Mesenchymal stem cell (in vitro differentiated cells and primary cell): Measurements from ENCODE around the gene NTRK3.

Experiments
- DNase-seq: peaks from one replicate; pipeline ENCODE4 v3.0.0-alpha.2; 2013
- H2AFZ ChIP-seq: one replicate; pipeline ENCODE4 v1.6.1; 2013; ENCODE audit warnings: low read depth, mild to moderate bottlenecking, control low read depth, inconsistent platforms, low read length, moderate library complexity
- H2AK5ac ChIP-seq: 2 replicates; pipeline ENCODE4 v1.6.1; 2013; ENCODE audit warnings: low read length, moderate library complexity, mild to moderate bottlenecking, inconsistent platforms; ENCODE audit not compliant: severe bottlenecking
- H2BK120ac ChIP-seq: one replicate; pipeline ENCODE4 v1.6.1; 2013; ENCODE audit warnings: low read depth, mild to moderate bottlenecking, inconsistent platforms, low read length, moderate library complexity
- H2BK12ac ChIP-seq, 2 experiments: one replicate each; pipeline ENCODE4 v1.6.1; 2013; ENCODE audit warnings: inconsistent platforms in 2 of 2, low read length in 2 of 2, mild to moderate bottlenecking in 2 of 2, moderate library complexity in 2 of 2, control low read depth in 1 of 2
- H2BK15ac ChIP-seq: one replicate; pipeline ENCODE4 v1.6.1; 2013; ENCODE audit warnings: mild to moderate bottlenecking, low read depth, inconsistent platforms; ENCODE audit not compliant: poor library complexity, severe bottlenecking
- H2BK5ac ChIP-seq: 2 replicates; pipeline ENCODE4 v1.6.1; 2013; ENCODE audit warnings: low read depth, mild to moderate bottlenecking, low read length, control low read depth, inconsistent platforms; ENCODE audit not compliant: poor library complexity, severe bottlenecking
- H3K14ac ChIP-seq, 2 experiments: one replicate each; pipeline ENCODE4 v1.6.1; 2013; ENCODE audit warnings: inconsistent platforms in 2 of 2, low read length in 2 of 2, control low read depth in 1 of 2, mild to moderate bottlenecking in 1 of 2, moderate library complexity in 1 of 2
- H3K18ac ChIP-seq, 2 experiments: one replicate each; pipeline ENCODE4 v1.6.1; 2013; ENCODE audit warnings: inconsistent platforms in 2 of 2, low read length in 2 of 2, control low read depth in 1 of 2, low read depth in 1 of 2, mild to moderate bottlenecking in 1 of 2
- H3K23ac ChIP-seq, 2 experiments: one replicate each; pipeline ENCODE4 v1.6.1; 2013; ENCODE audit warnings: inconsistent platforms in 2 of 2, low read length in 2 of 2, mild to moderate bottlenecking in 2 of 2, moderate library complexity in 2 of 2, control low read depth in 1 of 2
- H3K27ac ChIP-seq: 2 replicates; pipeline ENCODE4 v1.5.1; 2013; ENCODE audit warnings: mild to moderate bottlenecking, moderate library complexity, low read length, control low read depth, inconsistent platforms; ENCODE audit not compliant: poor library complexity, severe bottlenecking
- H3K27me3 ChIP-seq, 2 experiments: 2 replicates each; pipeline versions ENCODE4 v1.6.1 to v1.7.0; 2013; ENCODE audit warnings: low read length in 2 of 2, mild to moderate bottlenecking in 2 of 2, moderate library complexity in 2 of 2, control low read depth in 1 of 2, inconsistent platforms in 1 of 2; ENCODE audit not compliant: control insufficient read depth in 1 of 2, insufficient read depth in 1 of 2
- H3K36me3 ChIP-seq, 2 experiments: 2 replicates each; pipeline versions ENCODE4 v1.6.1 to v1.7.0; 2013; ENCODE audit warnings: low read length in 2 of 2, control low read depth in 1 of 2, inconsistent platforms in 1 of 2, low read depth in 1 of 2, mild to moderate bottlenecking in 1 of 2; ENCODE audit not compliant: insufficient read depth in 2 of 2, control insufficient read depth in 1 of 2
- H3K4ac ChIP-seq, 2 experiments: one replicate each; pipeline ENCODE4 v1.6.1; 2013; ENCODE audit warnings: inconsistent platforms in 2 of 2, low read length in 2 of 2, mild to moderate bottlenecking in 2 of 2, moderate library complexity in 2 of 2, control low read depth in 1 of 2, low read depth in 1 of 2
- H3K4me1 ChIP-seq: 2 replicates; pipeline ENCODE4 v1.6.1; 2013; ENCODE audit warnings: low read depth, low read length, control low read depth; ENCODE audit not compliant: control insufficient read depth, insufficient read depth
- H3K4me2 ChIP-seq: 2 replicates; pipeline ENCODE4 v1.6.1; 2013; ENCODE audit warnings: low read length, mild to moderate bottlenecking, inconsistent platforms; ENCODE audit not compliant: poor library complexity, severe bottlenecking
- H3K4me3 ChIP-seq, 2 experiments: 2 replicates each; pipeline versions ENCODE4 v1.5.1 to v1.7.0; 2013; ENCODE audit warnings: low read length in 2 of 2, mild to moderate bottlenecking in 2 of 2, control low read depth in 1 of 2, low read depth in 1 of 2; ENCODE audit not compliant: insufficient read depth in 1 of 2
- H3K79me1 ChIP-seq: replicated peaks from 2 replicates; pipeline ENCODE4 v1.6.1; 2013; ENCODE audit warnings: mild to moderate bottlenecking, control low read depth, low read length, inconsistent platforms; ENCODE audit not compliant: poor library complexity, severe bottlenecking
- H3K9ac ChIP-seq: 2 replicates; pipeline ENCODE4 v1.7.0; 2013; ENCODE audit warnings: mild to moderate bottlenecking, low read length, moderate library complexity
- H3K9me3 ChIP-seq: 2 replicates; pipeline ENCODE4 v1.7.0; 2013; ENCODE audit warnings: mild to moderate bottlenecking, low read length; ENCODE audit not compliant: control insufficient read depth
- H4K8ac ChIP-seq: one replicate; pipeline ENCODE4 v1.6.1; 2013; ENCODE audit warnings: inconsistent platforms, mild to moderate bottlenecking, low read length, moderate library complexity
- H4K91ac ChIP-seq: one replicate; pipeline ENCODE4 v1.6.1; 2013; ENCODE audit warnings: mild to moderate bottlenecking, low read length, inconsistent platforms
- WGBS: methylation state at CpG from one replicate; pipeline ENCODE4 v1.1.7; 2013; ENCODE audit warnings: mixed read lengths; 5-methylcytosine and 5-hydroxymethylcytosine counted together

The NTRK3 gene

DNA sequence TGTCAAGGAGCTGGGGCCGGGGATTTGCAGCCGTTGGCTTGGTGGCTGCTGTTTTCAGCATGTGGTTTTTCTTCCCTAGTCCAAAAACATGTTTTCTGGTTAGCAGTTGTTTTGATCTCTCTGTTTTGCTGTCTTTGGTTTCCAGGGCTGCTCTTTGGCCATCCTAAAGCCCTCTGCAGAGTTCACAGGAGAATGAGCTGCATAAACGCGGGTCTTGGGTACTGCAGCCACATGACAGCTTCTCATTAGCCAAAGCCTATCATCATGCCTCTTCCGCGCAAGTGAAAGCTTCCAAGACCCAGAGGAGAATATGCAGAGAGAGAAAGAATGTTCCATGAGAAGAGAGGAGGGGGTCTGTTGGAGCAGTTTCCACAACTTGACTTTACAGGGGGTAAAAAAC, 138.5 kb downstream of the NTRK3 start:
- H3K9ac ChIP-seq, result no peak overlapping the region
- H2BK5ac ChIP-seq, result no peak overlapping the region
- H3K27me3 ChIP-seq, result peaks cover 0 to 27% of the 10 kb centered on the region in 2 experiments
- no peak for DNase-seq
- H4K91ac ChIP-seq, result no peak overlapping the region
- H3K4me1 ChIP-seq, result no peaks in the 10 kb centered on the region
- no peak overlapping the region for H3K4ac ChIP-seq
- H2BK15ac ChIP-seq, result no peak overlapping the region
- H3K18ac ChIP-seq, result no peak overlapping the region
- no peak overlapping the region for H3K23ac ChIP-seq
- no peak overlapping the region for H3K4me2 ChIP-seq
- H2BK120ac ChIP-seq, result no peak overlapping the region
- H3K27ac ChIP-seq, result no peak overlapping the region
- 89% methylated on average over 6 of the region's 6 CpGs for WGBS
- H2AK5ac ChIP-seq, result no peak overlapping the region
- H3K79me1 ChIP-seq, result no peaks in the 10 kb centered on the region
- no peak overlapping the region for H3K14ac ChIP-seq
- no peaks in the 10 kb centered on the region for H3K36me3 ChIP-seq
- no peak overlapping the region for H2BK12ac ChIP-seq
- H3K9me3 ChIP-seq, result no peaks in the 10 kb centered on the region
- H3K4me3 ChIP-seq, result no peak overlapping the region
- no peak overlapping the region for H4K8ac ChIP-seq
- no peak overlapping the region for H2AFZ ChIP-seq

DNA sequence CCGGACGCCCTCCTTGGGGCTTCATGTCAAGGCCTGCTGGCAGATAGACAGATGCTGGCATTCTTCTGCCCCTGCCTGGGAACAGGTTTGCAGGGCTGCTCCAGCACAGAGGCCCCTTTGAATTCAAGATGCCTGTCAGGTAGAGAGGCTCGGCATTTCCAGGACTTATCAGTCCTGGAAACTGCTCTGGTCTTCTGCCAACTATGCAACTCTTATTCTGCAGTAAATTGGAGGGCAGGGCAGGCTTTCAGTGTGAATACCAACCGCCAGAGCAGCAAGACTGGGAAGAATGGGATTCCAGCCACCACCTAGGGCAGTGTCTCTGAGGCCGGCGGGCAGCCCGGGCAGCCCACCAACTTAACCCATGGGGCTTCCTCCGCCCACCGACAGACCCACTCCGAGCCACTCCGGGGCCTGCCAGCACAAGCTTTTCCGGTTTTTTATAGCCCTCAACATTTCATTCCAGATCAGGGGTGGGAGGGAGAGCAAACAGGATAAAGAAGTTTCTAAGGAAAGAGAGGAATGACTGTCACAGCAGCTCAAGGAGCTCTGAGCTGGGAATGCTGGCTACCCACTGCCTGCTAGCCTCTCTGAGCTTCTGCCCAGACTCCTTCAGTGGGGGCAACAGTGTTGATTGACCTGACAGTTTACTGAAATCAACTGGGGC, 140.9 kb downstream of the NTRK3 start:
- H3K27ac ChIP-seq, result no peak overlapping the region
- no peaks in the 10 kb centered on the region for H3K36me3 ChIP-seq
- no peak overlapping the region for H3K4me3 ChIP-seq
- H2BK12ac ChIP-seq, result no peak overlapping the region
- no peaks in the 10 kb centered on the region for H3K4me1 ChIP-seq
- H3K4ac ChIP-seq, result no peak overlapping the region
- no peak for DNase-seq
- no peak overlapping the region for H2AK5ac ChIP-seq
- no peak overlapping the region for H3K9ac ChIP-seq
- H2BK5ac ChIP-seq, result no peak overlapping the region
- H3K23ac ChIP-seq, result no peak overlapping the region
- WGBS, result 92% methylated on average over 7 of the region's 12 CpGs
- H2BK15ac ChIP-seq, result no peak overlapping the region
- peaks cover 0 to 32% of the 10 kb centered on the region in 2 experiments for H3K27me3 ChIP-seq
- no peak overlapping the region for H3K14ac ChIP-seq
- H2BK120ac ChIP-seq, result no peak overlapping the region
- H2AFZ ChIP-seq, result no peak overlapping the region
- H4K8ac ChIP-seq, result no peak overlapping the region
- H4K91ac ChIP-seq, result no peak overlapping the region
- no peak overlapping the region for H3K18ac ChIP-seq
- H3K4me2 ChIP-seq, result no peak overlapping the region
- no peaks in the 10 kb centered on the region for H3K9me3 ChIP-seq
- H3K79me1 ChIP-seq, result no peaks in the 10 kb centered on the region

- H2BK5ac ChIP-seq, result no peak overlapping the region
- 44% methylated on average over 1 of the region's 1 CpG for WGBS
- H2AK5ac ChIP-seq, result no peak overlapping the region
- H3K27me3 ChIP-seq, result peaks cover 0 to 37% of the 10 kb centered on the region in 2 experiments
- no peak overlapping the region for H4K91ac ChIP-seq
- no peaks in the 10 kb centered on the region for H3K36me3 ChIP-seq
- H3K4me2 ChIP-seq, result no peak overlapping the region
- no peak overlapping the region for H2AFZ ChIP-seq
- no peak overlapping the region for H3K4ac ChIP-seq
- H3K4me3 ChIP-seq, result no peak overlapping the region
- no peak overlapping the region for H3K23ac ChIP-seq
- H2BK120ac ChIP-seq, result no peak overlapping the region
- H3K27ac ChIP-seq, result no peak overlapping the region
- no peak for DNase-seq
- H3K9ac ChIP-seq, result no peak overlapping the region
- no peaks in the 10 kb centered on the region for H3K79me1 ChIP-seq
- no peak overlapping the region for H3K18ac ChIP-seq
- no peak overlapping the region for H2BK12ac ChIP-seq
- no peak overlapping the region for H3K14ac ChIP-seq
- no peaks in the 10 kb centered on the region for H3K9me3 ChIP-seq
- no peak overlapping the region for H2BK15ac ChIP-seq
- H4K8ac ChIP-seq, result no peak overlapping the region
- no peaks in the 10 kb centered on the region for H3K4me1 ChIP-seq
These were observed 142.8 kb downstream of the NTRK3 start for GRCh38 chr15:88113613-88114308.

GRCh38 chr15:88108991-88109390, 147.5 kb downstream of the NTRK3 start:
- no peak for DNase-seq
- Histone ChIP-seq H3K9me3 (no peaks in the 10 kb centered on the region), H3K4ac (no peak overlapping the region), H2BK12ac (no peak overlapping the region), H3K4me1 (no peaks in the 10 kb centered on the region), H3K27me3 (peaks cover 0 to 32% of the 10 kb centered on the region in 2 experiments), H3K4me2 (no peak overlapping the region), H2BK15ac (no peak overlapping the region), H4K91ac (no peak overlapping the region), H3K18ac (no peak overlapping the region), H3K27ac (no peak overlapping the region), H3K4me3 (no peak overlapping the region), H3K36me3 (no peaks in the 10 kb centered on the region), H2BK5ac (no peak overlapping the region), H2BK120ac (no peak overlapping the region), H2AK5ac (no peak overlapping the region), H3K23ac (no peak overlapping the region), H4K8ac (no peak overlapping the region), H3K9ac (no peak overlapping the region), H2AFZ (no peak overlapping the region), H3K79me1 (no peaks in the 10 kb centered on the region), H3K14ac (no peak overlapping the region)
- WGBS, result 79% methylated on average over 9 of the region's 12 CpGs
